GM18868 (cell line): ENCODE measurements around the gene MSI2.
"Not testable (repeated sequence)": the region's sequence is repeated elsewhere in the genome, so short reads cannot be mapped to it uniquely, and the experiment has no call there.

Source experiments
- ATAC-seq: cut with Tn5 transposase; IDR thresholded peaks from one replicate; pipeline ENCODE4 v1.9.1; 2021; ENCODE audit warnings: mild to moderate bottlenecking, moderate library complexity; ENCODE audit not compliant: unreplicated experiment

MSI2 gene

GRCh38 chr17:57490111-57490845, 234.0 kb downstream of the MSI2 start:
- no peak for ATAC-seq

DNA sequence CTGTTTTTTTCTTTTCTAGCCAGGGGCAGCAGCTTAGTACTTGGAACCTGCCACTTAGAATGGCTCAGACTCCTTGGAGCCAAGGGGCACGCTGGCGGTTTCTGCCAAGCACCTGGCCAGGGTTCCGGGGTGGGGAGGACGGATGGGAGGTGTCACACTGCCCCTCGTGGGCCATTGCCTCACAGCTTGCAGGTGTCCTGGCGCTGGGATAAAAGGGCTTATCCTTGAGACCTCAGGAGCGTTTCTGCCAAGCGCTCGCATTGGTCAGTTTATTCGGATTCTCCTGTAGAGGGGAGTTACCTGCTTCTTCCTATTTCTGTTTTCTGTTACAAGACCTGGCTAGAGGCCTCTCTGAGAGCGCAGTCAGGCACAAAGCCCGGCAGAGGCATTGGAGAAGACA, 234.6 kb downstream of the MSI2 start:
- ATAC-seq = no peak

DNA sequence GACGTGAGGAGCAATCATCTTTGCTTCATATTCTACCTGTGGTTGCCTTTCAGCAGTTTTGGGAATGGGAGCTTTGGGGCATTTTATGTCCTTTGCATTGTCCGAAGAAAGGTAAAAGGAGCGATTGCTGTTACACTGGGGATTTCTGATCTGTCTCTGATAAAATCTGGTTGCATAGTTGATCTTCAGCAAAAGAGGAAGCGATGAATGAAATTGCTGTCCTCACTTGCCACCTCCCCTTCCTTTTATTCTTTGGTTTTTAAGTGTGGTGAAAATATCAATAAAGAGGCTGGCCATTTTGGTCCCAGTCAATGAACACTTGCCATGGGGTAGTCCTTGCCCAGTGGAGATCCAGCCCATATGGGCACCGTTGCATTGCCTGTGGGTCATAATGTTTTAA, 236.8 kb downstream of the MSI2 start:
- no peak for ATAC-seq

- no peak for ATAC-seq
Measured at GRCh38 chr17:57493625-57494024, 237.3 kb downstream of the MSI2 start.

DNA sequence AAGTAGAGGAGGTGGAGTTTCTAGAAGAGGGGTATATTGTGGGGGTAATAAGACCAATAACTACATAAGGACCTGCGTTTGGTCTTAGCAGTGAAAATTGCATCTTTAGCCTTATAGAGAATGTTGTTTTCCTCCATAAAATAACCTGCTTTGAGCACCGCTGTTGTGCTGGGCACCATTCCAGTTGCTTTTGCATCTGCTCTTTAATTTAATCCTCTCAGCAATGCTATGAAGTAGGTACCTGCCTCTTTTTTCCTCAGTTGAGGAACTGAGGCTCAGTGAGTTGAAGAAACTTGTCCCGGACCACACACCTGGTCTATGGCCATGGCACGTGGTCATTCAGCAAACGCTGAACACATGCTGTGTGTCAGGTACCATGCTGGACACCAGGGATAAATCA, 238.1 kb downstream of the MSI2 start:
- ATAC-seq = no peak

GRCh38 chr17:57495771-57496170, 239.4 kb downstream of the MSI2 start:
- no peak for ATAC-seq

- ATAC-seq = no peak
Measured at GRCh38 chr17:57496382-57496781, 240.1 kb downstream of the MSI2 start.

DNA sequence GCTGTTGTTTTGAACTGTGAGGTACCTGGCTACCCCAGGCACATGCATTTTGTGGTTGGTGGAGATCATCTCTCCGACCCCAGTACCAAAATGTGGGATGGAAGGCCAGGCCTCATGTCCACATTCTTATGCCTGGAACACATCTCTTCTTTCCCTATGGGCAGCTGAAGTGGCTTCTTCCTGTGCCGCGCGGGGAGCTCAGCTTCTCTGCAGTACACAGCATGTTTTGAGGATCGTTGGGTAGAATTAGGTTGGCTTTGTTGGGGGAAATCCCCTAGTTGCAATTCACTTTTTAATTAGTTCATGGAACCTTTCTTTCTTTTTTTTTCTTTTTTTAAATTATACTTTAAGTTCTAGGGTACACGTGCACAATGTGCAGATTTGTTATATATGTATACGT, 242.1 kb downstream of the MSI2 start:
- no peak for ATAC-seq

DNA sequence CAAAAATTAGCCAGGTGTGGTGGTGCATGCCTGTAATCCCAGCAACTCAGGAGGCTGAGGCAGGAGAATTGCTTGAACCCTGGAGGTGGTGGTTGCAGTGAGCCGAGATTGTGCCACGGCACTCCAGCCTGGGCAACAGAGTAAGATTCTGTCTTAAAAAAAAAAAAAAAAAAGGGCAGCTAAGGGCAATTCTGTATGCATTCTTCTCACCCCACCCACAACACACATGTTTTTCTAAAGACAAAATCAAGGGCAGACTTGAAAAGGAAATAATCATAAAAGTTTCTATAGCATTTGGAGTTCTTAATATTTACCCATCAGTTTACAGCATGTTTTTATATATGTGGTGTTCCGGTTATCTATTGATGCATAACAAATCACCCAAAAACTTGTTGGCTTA, 242.9 kb downstream of the MSI2 start:
- ATAC-seq = not testable (repeated sequence)

- ATAC-seq = no peak
Measured at GRCh38 chr17:57499648-57500049, 243.3 kb downstream of the MSI2 start.

DNA sequence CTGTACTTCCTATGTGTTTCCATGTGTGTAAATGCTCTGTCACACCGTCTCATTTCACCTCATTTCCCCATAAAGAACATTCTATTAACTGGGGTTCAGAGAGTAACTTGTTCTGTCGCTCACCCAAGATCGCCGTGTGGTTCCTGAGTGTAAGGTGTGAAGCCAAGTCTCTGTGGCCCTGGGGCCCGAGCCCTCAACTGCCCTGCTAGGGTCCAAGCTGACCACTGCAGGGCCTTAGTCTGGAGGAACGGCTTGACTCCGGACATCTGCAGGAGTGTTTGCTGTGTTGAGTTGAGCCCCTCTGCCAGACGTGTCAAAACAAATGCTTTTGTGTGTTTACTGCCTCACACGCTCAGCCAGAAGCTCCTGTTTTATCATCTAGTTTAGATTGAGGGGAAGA, 244.7 kb downstream of the MSI2 start:
- ATAC-seq = no peak

GRCh38 chr17:57502022-57502421, 245.7 kb downstream of the MSI2 start:
- no peak for ATAC-seq

DNA sequence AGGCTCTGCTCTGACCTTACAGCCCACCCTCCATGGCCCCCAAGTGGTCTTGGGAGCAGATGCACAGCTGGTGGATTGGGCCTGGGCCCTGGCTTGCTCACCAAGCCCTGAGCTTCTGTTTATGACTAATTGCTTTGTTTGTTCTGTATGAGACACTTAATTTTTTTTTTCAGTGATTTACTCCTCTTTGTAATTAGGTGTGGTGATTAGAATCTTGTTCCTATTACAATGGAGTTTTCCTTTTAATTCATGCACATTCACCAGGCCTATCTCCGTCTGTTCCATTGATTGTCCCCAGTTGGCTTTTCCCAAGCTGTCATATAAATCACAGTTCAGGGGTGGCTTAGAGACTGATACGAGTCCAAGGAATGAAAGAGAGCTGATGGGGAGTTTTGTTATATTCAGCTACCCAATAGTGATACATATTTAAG, 246.5 kb downstream of the MSI2 start:
- ATAC-seq = no peak

GRCh38 chr17:57504208-57504607, 247.9 kb downstream of the MSI2 start:
- ATAC-seq = no peak

DNA sequence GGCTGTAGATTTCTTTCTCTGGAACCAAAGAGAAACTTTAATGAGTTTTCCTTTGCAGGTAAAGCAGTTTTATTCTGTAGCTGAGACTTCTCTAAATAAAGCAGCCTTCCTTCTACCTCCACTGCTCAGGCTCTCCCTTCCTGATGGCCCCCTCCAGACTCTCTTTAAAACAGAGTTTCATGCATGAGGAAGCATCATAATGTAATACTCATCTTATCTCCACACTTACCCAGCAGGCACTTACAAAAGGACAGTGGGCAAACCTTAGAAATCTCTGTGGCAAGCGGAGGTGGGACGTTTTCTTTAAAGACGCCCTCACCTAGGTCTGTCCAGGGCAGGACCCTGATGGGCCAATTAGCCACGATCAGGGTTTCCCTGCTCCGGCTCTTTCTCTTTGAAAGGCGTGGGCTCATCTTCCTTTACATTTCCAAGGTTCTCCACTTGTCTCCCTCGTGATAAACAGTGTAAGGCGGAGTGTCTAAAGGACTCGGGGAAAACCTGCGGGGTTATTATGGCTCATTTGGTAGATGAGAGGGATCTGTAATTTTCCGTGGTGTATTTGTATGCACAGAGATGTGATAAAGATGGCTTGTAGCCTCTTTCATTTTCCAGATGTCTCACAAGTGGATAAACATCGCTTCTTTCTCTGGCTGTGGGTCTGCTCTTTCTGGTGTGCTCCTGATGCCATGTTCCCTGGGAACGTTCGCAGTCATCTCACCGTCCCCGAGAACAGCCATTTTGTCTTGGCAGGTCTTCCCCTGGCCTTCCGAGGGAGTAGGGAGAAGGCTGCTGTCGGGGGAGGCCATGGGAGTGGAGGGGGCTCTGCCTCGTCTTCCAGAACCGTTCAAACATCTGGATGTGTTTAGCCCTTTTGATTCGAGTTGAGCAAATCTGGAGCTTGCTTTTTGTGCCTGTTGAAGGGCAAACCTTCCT, 249.8 kb downstream of the MSI2 start:
- ATAC-seq = no peak

DNA sequence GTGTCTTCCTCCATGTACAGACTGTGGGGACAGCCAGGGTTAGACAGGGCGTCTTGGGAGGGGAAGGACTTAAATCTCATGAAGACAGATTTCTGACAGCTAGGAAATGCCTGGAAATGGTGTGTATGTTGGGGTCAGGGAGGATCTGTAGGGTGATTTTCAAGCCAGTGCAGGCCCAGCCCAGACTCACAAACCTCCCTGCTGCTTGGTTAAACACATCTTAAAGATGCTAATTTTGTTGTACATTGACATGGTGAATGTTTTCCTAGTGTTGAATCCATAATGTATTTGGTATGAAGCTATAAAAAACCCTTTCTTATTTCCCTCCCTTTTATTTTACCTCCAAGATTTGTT, 250.4 kb downstream of the MSI2 start:
- no peak for ATAC-seq

GRCh38 chr17:57507828-57508227, 251.5 kb downstream of the MSI2 start:
- no peak for ATAC-seq

- ATAC-seq = no peak
Measured at GRCh38 chr17:57508671-57509070, 252.3 kb downstream of the MSI2 start.

DNA sequence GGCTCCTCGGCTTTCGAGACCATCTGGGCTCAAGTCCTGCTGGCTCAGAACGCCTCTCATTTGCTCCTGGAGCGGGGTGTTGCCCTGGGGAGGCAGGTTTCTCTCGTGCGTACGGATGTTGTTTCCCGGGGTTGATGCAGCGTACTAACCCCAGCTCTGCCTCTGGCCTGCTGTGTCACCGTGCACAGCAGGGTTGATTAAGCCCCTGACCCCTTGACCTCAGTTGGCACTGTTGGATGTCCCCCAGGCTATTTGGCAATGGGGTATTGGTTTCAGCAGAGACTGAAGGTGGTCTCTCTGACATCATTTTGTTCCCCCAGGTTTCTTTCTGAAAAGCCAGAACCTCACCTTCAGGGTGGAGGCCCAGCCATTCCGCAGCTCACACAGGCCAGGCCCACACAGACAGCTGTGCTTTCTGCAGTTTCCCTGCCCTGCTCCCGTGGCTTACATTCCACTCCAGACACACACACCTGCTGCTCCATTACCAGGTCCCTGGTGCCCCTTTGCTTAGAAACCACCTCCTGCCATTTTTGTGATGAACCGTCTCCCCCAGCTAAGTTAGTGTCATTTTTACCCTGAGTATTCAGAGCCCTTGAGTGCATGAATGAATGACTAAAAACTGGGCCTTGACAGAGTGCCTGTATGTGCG, 255.3 kb downstream of the MSI2 start:
- no peak for ATAC-seq

DNA sequence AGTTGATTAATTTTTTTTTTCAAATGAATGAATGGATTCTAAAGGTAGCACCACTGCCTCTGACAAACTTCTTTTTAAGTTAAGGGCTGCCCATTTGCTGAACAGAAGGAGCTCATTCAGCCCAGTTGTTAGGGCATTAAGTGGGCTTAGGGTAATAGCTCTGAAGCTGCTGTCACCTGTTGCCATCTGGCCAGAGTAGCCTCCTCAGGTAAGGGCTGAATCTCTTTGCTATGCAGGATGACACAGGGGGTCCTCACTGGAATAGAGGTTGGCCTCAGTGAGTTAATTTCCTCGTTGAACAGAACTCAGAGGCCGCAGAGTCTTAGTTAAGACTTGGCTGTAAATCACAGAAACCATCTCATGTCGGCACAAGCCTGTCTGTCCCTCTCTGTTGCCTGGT, 255.9 kb downstream of the MSI2 start:
- no peak for ATAC-seq

DNA sequence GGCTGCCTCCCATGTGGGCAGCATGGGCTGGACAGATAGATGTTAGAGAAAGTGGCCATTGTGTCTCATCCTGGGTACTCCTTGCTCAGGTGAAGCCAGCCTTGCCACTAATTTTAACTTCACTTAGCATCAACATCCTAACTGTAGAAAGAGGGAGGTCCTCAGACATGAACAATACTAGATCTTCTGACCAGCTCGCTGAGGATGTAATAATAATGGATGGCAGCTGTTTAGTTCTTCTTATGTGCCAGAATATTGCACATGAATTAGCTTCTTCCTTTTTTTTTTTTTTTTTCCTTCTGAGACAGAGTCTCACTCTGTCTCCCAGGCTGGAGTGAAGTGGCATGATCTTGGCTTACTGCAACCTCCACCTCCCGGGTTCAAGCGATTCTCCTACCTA, 256.4 kb downstream of the MSI2 start:
- no peak for ATAC-seq

DNA sequence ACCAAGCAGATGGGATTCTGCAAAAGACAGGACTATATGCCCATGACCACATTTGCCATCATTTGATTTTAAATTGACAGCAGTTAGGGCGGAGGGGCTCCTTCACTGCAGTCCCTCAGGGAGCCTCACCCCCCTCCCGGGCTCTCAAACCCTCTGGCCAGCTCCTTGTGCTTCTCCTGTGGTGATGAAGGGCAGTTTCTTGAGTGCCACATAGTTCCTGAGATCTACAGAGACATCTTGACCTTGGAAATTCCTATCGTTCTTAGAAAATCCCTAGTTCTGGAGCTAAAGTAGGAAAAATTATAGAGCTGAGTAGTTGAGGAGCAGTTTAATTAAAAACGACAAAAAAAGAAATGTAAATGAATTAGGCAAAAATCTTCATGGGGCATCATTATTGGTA, 257.2 kb downstream of the MSI2 start:
- no peak for ATAC-seq
